ENCODE data around the gene SCNN1G.

SCNN1G gene

GRCh38 chr16:23223368-23223767 lies 40.8 kb downstream of the SCNN1G start:
- no peaks in the 10 kb centered on the region for H3K36me3 Mint-ChIP-seq (ENCODE audit: insufficient read depth)
- DNase-seq (no peak), ATAC-seq (replicated peaks) (no peak)
- peaks cover 18 to 24% of the 10 kb centered on the region in 2 donors for H3K27me3 Mint-ChIP-seq
- no peak overlapping the region for H3K4me3 Mint-ChIP-seq
- no peaks in the 10 kb centered on the region for H3K4me1 Mint-ChIP-seq (ENCODE audit: low read depth in 2 of 2)
- H3K27ac Mint-ChIP-seq, result no peak overlapping the region
- peaks cover 0 to 2% of the 10 kb centered on the region in 2 donors for H3K9me3 Mint-ChIP-seq

GRCh38 chr16:23225109-23225508 lies 42.6 kb downstream of the SCNN1G start:
- H3K4me1 Mint-ChIP-seq (ENCODE audit: low read depth in 2 of 2), result no peaks in the 10 kb centered on the region
- H3K27ac Mint-ChIP-seq, result no peak overlapping the region
- peaks cover 0 to 2% of the 10 kb centered on the region in 2 donors for H3K9me3 Mint-ChIP-seq
- H3K4me3 Mint-ChIP-seq, result no peak overlapping the region
- H3K36me3 Mint-ChIP-seq (ENCODE audit: insufficient read depth), result no peaks in the 10 kb centered on the region
- ATAC-seq (replicated peaks) (no peak), DNase-seq (no peak)
- peaks cover 7 to 8% of the 10 kb centered on the region in 2 donors for H3K27me3 Mint-ChIP-seq

- Mint-ChIP-seq H3K4me3 (no peak overlapping the region), H3K27me3 (peaks cover 2 to 6% of the 10 kb centered on the region in 2 donors), H3K27ac (no peak overlapping the region), H3K9me3 (peaks cover 0 to 2% of the 10 kb centered on the region in 2 donors), H3K36me3 (ENCODE audit: insufficient read depth) (no peaks in the 10 kb centered on the region), H3K4me1 (ENCODE audit: low read depth in 2 of 2) (no peaks in the 10 kb centered on the region)
- DNase-seq (no peak), ATAC-seq (replicated peaks) (no peak)
These were observed 43.1 kb downstream of the SCNN1G start for GRCh38 chr16:23225634-23226033.

GRCh38 chr16:23227529-23227928 lies 45.0 kb downstream of the SCNN1G start:
- no peak overlapping the region for H3K4me3 Mint-ChIP-seq
- DNase-seq (no peak), ATAC-seq (replicated peaks) (no peak)
- H3K4me1 Mint-ChIP-seq (ENCODE audit: low read depth in 2 of 2), result no peaks in the 10 kb centered on the region
- no peak overlapping the region for H3K27ac Mint-ChIP-seq
- peaks cover 14 to 15% of the 10 kb centered on the region in 2 donors for H3K27me3 Mint-ChIP-seq
- peaks cover under 1% of the 10 kb centered on the region for H3K36me3 Mint-ChIP-seq (ENCODE audit: insufficient read depth)
- peaks cover 0 to 2% of the 10 kb centered on the region in 2 donors for H3K9me3 Mint-ChIP-seq

- no peak overlapping the region for H3K4me3 Mint-ChIP-seq
- H3K9me3 Mint-ChIP-seq, result peaks cover 0 to 2% of the 10 kb centered on the region in 2 donors
- ATAC-seq (replicated peaks) (no peak), DNase-seq (no peak)
- no peaks in the 10 kb centered on the region for H3K4me1 Mint-ChIP-seq (ENCODE audit: low read depth in 2 of 2)
- no peak overlapping the region for H3K27ac Mint-ChIP-seq
- H3K27me3 Mint-ChIP-seq, result peaks cover 15 to 16% of the 10 kb centered on the region in 2 donors
- H3K36me3 Mint-ChIP-seq (ENCODE audit: insufficient read depth), result peaks cover 3% of the 10 kb centered on the region
These were observed 47.2 kb downstream of the SCNN1G start for GRCh38 chr16:23229714-23230113.

GRCh38 chr16:23232806-23233205 lies 50.3 kb downstream of the SCNN1G start:
- ATAC-seq (replicated peaks), result no peak
- H3K27ac Mint-ChIP-seq, result no peak overlapping the region
- no peaks in the 10 kb centered on the region for H3K4me1 Mint-ChIP-seq (ENCODE audit: low read depth in 2 of 2)

GRCh38 chr16:23235176-23235575 lies 52.6 kb downstream of the SCNN1G start:
- no peaks in the 10 kb centered on the region for H3K9me3 Mint-ChIP-seq
- H3K27ac Mint-ChIP-seq, result no peak overlapping the region
- H3K4me1 Mint-ChIP-seq (ENCODE audit: low read depth in 2 of 2), result no peaks in the 10 kb centered on the region
- no peak for DNase-seq
- no peak for ATAC-seq (replicated peaks)
- no peak overlapping the region for H3K4me3 Mint-ChIP-seq
- peaks cover 24 to 34% of the 10 kb centered on the region in 2 donors for H3K27me3 Mint-ChIP-seq
- peaks cover 6% of the 10 kb centered on the region for H3K36me3 Mint-ChIP-seq (ENCODE audit: insufficient read depth)

More at GRCh38 chr16:23232806-23233205, 50.3 kb downstream of the SCNN1G start:
- Mint-ChIP-seq H3K4me3 (no peak overlapping the region), H3K27me3 (peaks cover 23% of the 10 kb centered on the region in 2 donors), H3K9me3 (peaks cover 0 to 2% of the 10 kb centered on the region in 2 donors), H3K36me3 (ENCODE audit: insufficient read depth) (peaks cover 3% of the 10 kb centered on the region)
- no peak for DNase-seq

- no peak overlapping the region for H3K4me3 Mint-ChIP-seq
- no peaks in the 10 kb centered on the region for H3K9me3 Mint-ChIP-seq
- no peak for ATAC-seq (replicated peaks)
- DNase-seq, result no peak
- H3K4me1 Mint-ChIP-seq (ENCODE audit: low read depth in 2 of 2), result no peaks in the 10 kb centered on the region
- peaks cover 22 to 28% of the 10 kb centered on the region in 2 donors for H3K27me3 Mint-ChIP-seq
- no peak overlapping the region for H3K27ac Mint-ChIP-seq
- peaks cover 6% of the 10 kb centered on the region for H3K36me3 Mint-ChIP-seq (ENCODE audit: insufficient read depth)
These were observed 54.4 kb downstream of the SCNN1G start for GRCh38 chr16:23236983-23237382.

GRCh38 chr16:23240994-23241393 lies 58.4 kb downstream of the SCNN1G start:
- Mint-ChIP-seq H3K27me3 (peaks cover 25 to 26% of the 10 kb centered on the region in 2 donors), H3K36me3 (ENCODE audit: insufficient read depth) (peaks cover 4% of the 10 kb centered on the region), H3K4me3 (no peak overlapping the region), H3K27ac (no peak overlapping the region), H3K4me1 (ENCODE audit: low read depth in 2 of 2) (no peaks in the 10 kb centered on the region), H3K9me3 (peaks cover 4 to 8% of the 10 kb centered on the region in 2 donors)
- DNase-seq (no peak), ATAC-seq (replicated peaks) (no peak)

- DNase-seq (no peak), ATAC-seq (replicated peaks) (no peak)
- H3K4me1 Mint-ChIP-seq (ENCODE audit: low read depth in 2 of 2), result no peaks in the 10 kb centered on the region
- no peak overlapping the region for H3K27ac Mint-ChIP-seq
- H3K9me3 Mint-ChIP-seq, result peaks cover 4 to 8% of the 10 kb centered on the region in 2 donors
- no peaks in the 10 kb centered on the region for H3K36me3 Mint-ChIP-seq (ENCODE audit: insufficient read depth)
- no peak overlapping the region for H3K4me3 Mint-ChIP-seq
- peaks cover 13 to 30% of the 10 kb centered on the region in 2 donors for H3K27me3 Mint-ChIP-seq
These were observed 61.6 kb downstream of the SCNN1G start for GRCh38 chr16:23244122-23244521.

GRCh38 chr16:23245268-23245667 lies 62.7 kb downstream of the SCNN1G start:
- Mint-ChIP-seq H3K9me3 (peaks cover 4 to 8% of the 10 kb centered on the region in 2 donors), H3K4me3 (no peak overlapping the region), H3K27me3 (peaks cover 8 to 24% of the 10 kb centered on the region in 2 donors), H3K27ac (no peak overlapping the region), H3K4me1 (ENCODE audit: low read depth in 2 of 2) (no peaks in the 10 kb centered on the region), H3K36me3 (ENCODE audit: insufficient read depth) (no peaks in the 10 kb centered on the region)
- ATAC-seq (replicated peaks) (no peak), DNase-seq (no peak)

- DNase-seq (no peak), ATAC-seq (replicated peaks) (no peak)
- H3K9me3 Mint-ChIP-seq, result peaks cover 4 to 8% of the 10 kb centered on the region in 2 donors
- H3K27ac Mint-ChIP-seq, result no peak overlapping the region
- no peaks in the 10 kb centered on the region for H3K36me3 Mint-ChIP-seq (ENCODE audit: insufficient read depth)
- no peak overlapping the region for H3K4me3 Mint-ChIP-seq
- H3K4me1 Mint-ChIP-seq (ENCODE audit: low read depth in 2 of 2), result no peaks in the 10 kb centered on the region
- H3K27me3 Mint-ChIP-seq, result peaks cover 5 to 29% of the 10 kb centered on the region in 2 donors
These were observed 66.0 kb downstream of the SCNN1G start for GRCh38 chr16:23248261-23249194.

GRCh38 chr16:23249830-23250229 lies 67.3 kb downstream of the SCNN1G start:
- no peaks in the 10 kb centered on the region for H3K36me3 Mint-ChIP-seq (ENCODE audit: insufficient read depth)
- no peak for ATAC-seq (replicated peaks)
- DNase-seq, result no peak
- no peaks in the 10 kb centered on the region for H3K9me3 Mint-ChIP-seq
- no peaks in the 10 kb centered on the region for H3K4me1 Mint-ChIP-seq (ENCODE audit: low read depth in 2 of 2)
- H3K4me3 Mint-ChIP-seq, result no peak overlapping the region
- no peak overlapping the region for H3K27ac Mint-ChIP-seq
- H3K27me3 Mint-ChIP-seq, result peaks cover 0 to 23% of the 10 kb centered on the region in 2 donors

- DNase-seq (no peak), ATAC-seq (replicated peaks) (no peak)
- H3K36me3 Mint-ChIP-seq (ENCODE audit: insufficient read depth), result no peaks in the 10 kb centered on the region
- H3K4me3 Mint-ChIP-seq, result no peak overlapping the region
- no peak overlapping the region for H3K27ac Mint-ChIP-seq
- H3K9me3 Mint-ChIP-seq, result no peaks in the 10 kb centered on the region
- H3K27me3 Mint-ChIP-seq, result peaks cover 7 to 20% of the 10 kb centered on the region in 2 donors
- no peaks in the 10 kb centered on the region for H3K4me1 Mint-ChIP-seq (ENCODE audit: low read depth in 2 of 2)
These were observed 69.8 kb downstream of the SCNN1G start for GRCh38 chr16:23252310-23252709.
